Measurements from ENCODE around the gene TMCO4.

TMCO4 gene

DNA sequence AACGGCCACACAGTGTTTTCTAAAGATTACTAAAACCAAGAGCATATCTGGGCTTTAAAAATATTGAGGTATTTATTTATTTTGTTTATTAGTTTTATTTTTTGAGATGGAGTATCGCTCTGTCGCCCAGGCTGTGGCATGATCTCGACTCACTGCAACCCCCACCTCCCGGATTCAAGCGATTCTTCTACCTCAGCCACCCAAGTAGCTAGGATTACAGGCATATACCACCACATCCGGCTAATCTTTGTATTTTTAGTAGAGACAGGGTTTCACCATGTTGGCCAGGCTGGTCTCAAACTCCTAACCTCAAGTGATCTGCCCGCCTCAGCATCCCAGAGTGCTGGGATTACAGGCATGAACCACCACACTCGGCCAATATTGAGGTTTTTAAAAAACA lies 23.9 kb downstream of the TMCO4 start:
- no peak for DNase-seq (ENCODE audit: low spot score)

DNA sequence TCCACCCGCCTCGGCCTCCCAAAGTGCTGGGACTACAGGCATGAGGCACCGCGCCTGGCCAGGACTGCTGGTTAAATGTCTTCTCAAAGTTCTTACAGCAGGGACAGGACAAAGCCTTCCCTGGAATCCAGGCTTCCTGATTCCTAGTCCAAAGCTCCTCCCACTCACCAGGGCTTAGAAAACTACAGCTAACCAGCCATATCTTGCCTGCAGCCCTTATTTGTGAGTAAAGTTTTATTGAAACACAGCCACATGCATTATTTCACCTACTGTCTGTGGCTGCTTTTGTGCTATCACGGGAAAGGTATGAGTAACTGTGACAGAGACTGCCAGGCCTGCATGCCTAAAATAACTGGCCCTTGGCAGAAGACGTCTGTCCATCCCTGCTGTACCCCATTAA lies 24.4 kb downstream of the TMCO4 start:
- DNase-seq (ENCODE audit: low spot score): no peak

DNA sequence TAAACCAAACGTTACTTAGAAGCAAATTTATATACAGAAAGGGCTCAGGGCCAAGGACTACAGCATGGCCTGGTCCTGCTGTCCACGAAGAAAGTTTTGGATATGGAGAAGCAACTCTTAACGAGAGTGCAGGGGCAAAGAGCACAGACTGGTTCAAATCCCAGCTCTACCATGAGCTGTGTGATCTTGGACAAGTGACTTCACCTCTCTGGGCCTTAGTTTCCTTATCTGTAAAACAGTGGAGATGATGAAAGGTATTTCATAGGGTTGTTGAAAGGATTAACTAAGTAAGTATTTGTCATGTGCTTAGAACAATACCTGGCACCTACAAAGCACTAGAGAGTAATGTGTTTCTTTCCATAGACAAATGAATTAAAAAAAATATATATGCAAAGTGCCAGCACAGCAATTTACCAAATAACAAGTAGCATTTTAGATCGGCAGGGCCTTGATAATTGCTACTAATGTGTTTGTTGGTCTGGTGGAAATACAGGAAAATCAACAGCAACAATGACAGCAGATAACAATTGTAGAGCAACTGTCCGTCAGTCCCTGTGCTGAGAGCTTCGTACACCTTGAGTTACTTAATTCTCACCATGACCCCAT lies 25.4 kb downstream of the TMCO4 start:
- DNase-seq (ENCODE audit: low spot score): no peak

DNA sequence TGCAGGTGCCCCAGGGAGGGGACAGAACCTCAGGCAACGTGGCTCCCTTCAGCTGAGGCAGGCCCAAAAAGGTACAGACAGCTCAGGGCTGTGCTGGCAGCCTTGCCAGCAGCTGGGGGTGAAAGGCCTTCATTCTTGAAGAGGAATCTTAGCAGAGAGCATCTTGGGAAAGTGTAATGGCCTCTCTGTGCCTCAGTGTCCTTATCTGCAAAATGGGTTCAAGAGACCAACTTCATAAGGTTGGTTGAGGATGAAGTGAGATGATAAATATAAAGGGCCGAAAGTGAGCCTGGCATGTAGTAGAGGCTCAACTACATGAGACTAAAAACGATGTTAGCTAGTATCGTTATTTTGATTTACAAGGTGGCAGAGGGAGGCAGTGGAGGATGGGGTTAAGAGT lies 26.2 kb downstream of the TMCO4 start:
- no peak for DNase-seq (ENCODE audit: low spot score)

DNA sequence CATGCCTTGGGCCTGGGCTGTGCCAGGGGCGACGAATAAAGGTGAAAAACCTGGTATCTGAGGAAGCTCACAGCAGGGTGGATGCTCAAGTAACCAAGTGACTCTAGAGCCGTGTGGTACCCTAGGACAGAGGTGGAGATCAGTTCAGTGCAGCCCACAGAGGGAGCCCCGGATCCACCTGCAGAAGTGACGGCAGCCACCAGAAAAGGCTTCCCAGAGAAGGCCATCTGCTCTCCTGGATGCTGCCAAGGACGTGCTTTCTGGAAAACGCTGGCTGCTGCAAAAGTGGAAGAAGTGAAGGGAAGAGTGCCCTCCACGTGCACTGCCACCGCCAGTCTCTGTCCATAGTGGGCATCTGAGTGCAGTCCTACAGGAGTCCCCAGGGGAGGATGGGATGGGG lies 27.7 kb downstream of the TMCO4 start:
- peak; percentile 8 for DNase-seq (ENCODE audit: low spot score)

DNA sequence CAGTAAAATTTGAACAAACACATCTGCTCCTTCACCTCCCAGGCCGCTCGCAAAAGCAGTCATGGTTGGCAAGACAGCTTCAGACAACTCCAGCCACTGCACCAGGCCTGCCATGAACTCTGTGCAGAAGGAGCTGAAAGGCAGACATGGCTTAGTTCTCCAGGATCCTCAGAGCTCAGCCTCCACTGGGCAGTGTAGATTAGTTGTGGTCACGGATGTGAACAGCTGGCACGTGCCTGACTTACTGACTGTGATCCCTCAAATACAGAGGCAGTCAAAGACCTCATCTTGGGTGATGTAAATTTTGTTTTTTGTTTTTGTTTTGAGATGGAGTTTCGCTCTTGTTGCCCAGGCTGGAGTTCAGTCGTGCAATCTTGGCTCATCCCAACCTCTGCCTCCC lies 28.4 kb downstream of the TMCO4 start:
- DNase-seq (ENCODE audit: low spot score): no peak

DNA sequence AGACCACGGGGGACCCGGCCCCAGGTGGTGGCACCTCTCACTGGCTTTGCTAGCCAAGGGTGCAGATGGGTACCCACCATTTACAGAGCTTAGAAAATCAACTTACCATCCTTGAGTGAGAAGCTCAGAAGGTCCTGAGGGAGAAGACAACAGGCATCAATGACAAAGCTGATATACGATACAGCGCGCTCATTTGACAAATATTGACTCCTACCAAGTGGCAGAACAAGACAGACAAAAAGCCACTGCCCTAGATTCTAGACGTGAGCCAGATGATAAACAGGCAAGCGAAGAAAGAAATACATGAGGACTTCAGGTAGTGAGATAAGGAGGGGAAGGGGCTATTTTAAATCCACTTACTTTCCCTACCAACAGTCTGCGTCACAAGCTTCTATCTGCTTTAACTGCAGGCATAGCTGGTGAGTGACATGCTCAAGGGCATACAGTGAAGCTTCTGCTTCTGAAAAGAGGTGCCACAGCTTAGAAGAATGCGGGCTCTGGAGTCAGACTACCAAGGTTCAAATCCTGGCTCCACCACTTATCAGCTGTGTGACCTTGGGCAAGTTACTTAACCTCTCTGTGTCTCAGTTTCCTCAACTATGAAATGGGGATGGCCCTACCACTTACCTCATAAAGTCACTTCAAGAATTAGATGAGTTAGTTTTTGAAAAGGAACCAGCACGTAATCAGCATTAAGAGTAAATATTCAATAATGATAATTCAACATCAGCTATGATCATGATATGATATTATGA lies 29.1 kb downstream of the TMCO4 start:
- no peak for DNase-seq (ENCODE audit: low spot score)

DNA sequence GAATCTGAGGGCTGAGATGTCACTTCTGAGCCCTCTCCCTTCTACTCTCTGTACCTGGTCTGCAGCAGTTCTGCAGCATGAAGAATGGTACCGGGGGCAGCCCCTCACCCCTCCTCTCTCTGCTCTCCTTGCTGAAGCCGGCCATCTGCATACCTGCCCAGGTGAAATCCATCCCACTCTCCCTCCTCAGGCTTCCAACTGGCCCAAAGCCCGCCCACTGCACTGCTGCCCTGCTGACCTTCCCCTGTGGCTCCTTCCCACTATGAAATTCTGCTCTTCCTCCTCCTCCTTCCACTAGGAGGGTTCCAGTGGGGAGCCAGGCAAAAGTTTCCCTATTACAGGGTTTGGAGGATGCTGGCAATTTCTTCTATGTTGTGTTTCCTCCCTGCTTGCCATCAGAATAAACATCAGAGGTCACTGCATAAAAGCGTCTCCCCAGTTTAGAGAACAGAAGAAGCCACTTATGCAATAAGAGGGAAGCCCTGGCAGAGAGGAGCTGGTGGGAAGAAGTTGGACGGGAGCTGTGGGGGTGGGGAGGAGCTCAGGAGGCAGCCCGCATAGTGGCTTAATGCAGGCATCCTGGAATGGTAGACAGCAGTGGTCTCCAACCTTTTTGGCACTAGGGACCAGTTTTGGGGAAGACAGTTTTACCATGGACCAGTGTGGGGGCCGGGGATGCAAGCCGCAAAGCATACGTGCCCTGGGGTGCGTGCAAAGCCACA lies 30.3 kb downstream of the TMCO4 start:
- DNase-seq (ENCODE audit: low spot score): no peak

DNA sequence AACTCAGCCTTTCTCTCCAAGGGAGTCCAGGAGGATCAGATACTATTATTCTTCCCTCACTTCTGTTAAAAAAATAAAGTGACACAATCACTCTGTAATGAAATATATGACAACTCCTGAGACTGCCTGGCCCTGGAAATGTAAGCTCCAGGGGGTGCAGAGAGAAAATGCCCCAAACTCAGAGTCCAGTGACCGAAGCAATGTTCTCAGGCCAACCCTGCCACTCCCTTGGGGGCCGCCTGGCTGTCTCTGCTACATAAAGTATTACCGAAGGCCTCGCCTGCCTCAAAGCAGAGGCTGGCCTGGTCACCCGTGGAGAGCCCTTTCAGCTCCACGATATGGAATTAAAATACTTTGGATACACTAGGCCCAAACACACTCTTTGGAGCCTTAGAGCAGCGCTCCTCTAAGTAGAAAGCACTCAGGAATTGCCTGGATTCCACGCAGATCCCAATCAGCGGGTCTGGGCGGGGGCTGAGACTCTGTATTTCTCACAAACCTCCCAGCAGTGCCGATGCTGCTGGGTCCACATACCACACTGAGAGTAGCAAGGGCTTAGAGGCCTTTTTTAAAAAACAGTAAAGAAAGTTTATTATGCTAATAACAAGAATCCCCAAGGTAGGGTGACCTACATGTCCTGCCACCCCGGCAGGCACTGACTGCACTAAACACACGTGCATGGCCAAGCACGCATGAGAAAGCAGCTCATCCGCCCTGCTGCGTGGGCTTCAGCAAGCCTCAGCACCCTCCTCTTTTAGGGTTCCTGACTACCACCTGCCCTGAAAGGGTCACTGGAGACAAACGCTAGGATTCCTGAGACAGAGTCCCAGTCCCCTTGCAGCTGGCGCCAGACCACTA lies 31.1 kb downstream of the TMCO4 start:
- no peak for DNase-seq (ENCODE audit: low spot score)

DNA sequence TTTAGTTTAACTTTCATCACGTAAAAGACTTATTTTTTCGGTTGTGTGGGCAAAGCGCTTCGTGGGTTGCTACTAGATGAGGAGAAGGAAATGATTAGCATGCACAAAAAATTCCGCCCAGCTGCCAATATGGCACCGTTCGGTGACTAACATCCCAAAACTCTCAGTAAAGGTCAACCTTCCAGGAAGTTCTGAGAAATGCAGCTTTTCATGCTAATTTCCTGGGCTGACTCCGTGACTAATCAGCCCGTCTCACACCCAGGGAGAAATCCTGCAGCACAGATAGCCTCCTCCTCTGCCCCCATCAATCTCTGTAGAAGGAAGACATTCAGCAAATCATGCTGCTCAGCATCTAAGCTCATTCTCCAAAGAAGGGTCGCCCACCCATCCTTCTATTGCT lies 34.1 kb downstream of the TMCO4 start:
- DNase-seq (ENCODE audit: low spot score): peak; percentile 33

DNA sequence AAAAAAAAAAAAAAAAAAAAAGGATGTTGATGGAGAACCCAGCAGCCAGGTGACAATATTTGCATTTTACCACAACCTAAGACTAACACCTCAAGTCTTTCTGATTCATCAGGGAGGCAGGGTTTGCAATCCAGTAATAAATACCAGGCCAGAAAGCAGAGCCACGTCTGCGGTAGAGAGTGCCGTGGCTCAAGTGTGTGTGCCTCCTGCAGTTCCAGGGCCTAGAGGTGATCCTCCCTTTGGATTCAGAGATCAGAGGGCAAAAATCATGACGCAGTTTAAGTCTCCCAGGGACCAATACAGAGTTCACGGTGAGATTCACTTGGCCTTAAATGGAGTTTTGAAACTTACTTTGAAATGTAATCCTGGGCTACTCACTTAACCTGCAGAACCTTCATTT lies 34.9 kb downstream of the TMCO4 start:
- DNase-seq (ENCODE audit: low spot score): peak; percentile 38

DNA sequence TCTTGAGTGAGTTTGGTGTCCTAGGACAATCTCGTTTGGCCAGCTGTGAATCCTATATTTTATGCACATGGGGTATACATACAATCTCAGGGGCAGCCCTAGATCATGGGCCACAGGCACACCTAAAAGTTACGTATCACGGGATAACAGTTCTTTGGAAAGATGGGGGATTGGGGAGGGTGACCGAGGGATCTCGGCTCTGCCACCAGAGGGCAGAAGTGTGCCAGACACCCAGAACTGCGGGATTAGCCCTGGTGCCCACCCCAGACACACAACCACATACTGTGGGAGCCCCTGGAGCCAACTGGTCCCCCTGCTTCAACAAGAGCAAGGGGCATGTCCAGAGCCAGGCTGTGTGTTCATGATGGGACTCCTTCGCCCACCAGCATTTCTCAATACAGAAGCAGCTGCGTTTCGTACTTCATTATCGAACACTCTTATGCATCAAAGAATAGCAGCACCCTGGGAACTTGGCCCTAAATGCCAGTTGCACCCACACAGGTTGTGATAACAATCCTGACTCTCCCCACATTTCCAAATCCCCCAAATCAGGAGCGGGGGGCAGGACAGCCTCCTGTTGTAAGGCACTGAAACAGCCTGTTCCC lies 37.4 kb downstream of the TMCO4 start:
- DNase-seq (ENCODE audit: low spot score): peak; percentile 28

DNA sequence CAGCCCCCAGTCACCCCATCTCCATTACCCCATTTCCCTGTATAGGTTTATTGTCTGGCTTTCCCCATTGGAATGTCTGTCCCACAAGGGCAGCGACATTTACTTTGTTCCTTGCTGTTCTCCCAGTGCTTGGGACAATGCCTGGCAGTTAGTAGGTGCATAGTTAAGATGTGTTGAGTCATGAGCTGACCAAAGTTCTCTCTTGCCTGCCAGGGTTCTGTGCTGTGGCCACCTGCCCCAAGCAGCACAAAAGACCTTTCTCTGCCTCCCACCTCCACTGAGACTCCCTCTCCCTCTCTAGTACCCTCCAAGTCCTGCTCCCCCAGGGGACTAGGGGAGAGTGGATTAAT lies 40.0 kb downstream of the TMCO4 start:
- no peak for DNase-seq (ENCODE audit: low spot score)

DNA sequence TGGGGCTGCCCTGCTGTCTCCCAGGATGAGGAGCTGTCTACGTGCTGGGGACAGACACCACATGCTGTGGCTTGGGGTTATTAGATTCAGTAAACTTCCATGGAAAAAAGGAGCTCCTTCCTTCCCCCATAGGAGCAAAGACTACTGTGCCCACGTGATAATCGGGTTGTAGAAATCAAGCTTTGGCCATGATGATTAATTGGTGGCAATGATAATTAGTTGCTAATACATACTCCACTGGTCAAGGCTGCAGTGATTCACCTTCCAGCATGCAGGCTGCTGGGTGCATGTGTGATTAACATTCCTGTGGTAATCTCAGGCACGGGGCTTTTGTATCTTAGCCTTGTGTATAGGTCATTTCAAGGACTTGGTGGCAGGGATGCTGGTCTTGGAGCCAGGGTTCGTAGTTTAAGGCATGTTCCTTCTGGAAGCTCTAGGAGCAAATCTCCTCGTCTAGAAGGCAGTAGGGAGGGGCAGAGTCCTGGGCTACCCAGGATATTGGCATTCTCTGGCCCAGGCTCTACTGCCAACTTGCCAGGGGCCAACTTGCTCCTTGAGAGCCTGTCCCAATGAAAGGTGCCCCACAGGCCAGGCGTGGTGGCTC lies 41.4 kb downstream of the TMCO4 start:
- DNase-seq (ENCODE audit: low spot score): peak; percentile 31

DNA sequence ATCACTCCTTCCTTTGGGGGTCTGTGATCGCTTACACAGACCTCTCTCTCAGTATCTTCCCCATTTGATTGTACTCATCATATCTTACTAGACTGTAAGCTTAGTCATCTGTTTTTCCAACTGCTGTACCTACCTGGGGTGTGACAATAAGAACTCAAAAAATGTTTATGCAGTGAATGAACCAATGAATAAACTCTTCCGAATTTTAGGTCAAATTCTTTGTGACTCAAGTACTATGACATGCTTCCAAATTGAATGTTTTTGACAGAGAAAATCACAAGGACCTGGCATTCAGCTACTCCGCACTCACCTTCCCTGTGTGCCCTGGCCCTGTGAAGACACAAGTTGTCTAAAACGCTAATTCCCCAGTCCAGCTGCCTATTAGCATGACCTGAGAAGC lies 42.1 kb downstream of the TMCO4 start:
- no peak for DNase-seq (ENCODE audit: low spot score)

DNA sequence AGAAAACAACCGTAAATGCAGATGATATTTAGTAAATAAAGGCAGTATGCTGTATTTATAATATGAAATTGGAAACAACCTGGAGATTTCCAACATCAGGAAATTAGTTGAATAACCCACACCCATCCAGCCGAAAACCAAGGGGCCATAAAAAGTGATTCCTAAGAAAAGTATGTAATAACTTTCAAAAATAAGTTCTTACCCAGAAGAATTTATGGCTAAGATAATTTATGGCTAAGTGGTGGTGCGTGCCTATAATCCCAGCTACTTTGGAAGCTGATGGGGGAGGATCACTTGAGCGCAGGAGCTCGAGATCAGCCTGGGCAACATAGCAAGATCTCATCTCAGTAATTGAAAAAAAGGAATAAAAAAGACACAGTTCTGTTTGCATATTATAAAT lies 43.2 kb downstream of the TMCO4 start:
- DNase-seq (ENCODE audit: low spot score): no peak

DNA sequence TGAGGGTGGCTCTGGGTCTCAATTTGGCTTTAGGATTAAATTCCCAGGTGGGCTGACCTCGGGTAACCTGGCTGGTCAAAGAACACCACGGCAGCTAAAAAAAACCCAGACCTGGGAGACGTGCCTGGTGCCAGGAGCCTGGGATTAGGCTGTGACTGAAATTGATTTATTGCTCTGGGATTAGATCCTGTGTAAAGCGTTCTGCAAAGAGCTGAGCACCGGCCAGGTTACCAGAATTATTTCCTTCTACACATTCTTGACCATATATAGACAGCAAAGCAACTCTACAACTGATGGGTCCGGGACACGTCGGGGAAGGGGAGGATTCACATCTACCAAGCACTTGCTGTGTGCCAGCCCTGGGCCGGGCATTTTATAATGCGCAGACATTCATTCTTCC lies 45.2 kb downstream of the TMCO4 start:
- DNase-seq (ENCODE audit: low spot score): no peak

DNA sequence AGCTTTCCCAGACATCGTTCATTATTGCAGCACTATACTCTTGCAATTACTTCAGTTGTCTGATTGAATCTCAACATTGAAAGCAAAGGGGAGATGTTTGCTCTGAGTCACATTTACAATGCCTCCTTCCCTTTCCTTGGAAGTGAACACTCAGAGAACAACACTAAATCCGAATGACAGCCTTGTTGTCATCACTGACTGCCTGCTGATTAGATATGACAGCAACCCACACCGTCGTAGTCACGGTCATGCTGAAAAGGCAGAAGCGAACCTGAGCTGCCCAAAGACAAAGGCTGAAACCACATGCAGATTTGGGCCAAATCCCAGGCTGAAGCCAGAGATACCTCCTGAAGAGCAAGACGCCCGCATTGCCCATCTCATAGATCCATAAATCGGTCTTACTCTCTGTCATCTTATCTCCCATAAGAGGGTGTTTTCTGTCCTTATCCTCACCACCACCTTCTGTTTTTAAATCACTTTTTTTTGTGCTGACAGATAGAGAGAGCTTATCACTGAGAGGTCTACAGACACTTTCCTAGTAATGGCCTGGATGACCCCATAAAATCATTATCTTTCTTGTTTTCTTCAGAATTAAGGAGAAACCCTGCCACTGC lies 47.5 kb downstream of the TMCO4 start:
- no peak for DNase-seq (ENCODE audit: low spot score)

DNA sequence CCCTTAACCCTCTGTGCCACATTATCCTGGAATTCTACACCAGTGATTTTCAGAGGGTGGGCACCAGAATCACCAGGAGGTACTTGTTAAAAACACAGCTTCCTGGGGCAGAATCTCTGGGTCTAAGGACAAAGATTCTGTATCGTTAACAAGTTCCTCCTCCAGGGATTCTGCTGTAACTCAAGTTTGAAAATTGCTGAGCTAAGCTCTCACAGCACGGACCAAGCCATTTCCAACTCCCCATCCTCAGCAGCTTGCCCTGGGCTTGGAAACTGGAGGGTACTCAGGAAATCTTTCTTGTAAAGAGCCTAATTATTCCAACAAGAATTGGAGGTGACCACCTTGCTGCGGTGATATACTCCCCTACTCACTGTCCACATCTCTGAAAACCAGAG lies 48.8 kb downstream of the TMCO4 start:
- DNase-seq (ENCODE audit: low spot score): no peak

DNA sequence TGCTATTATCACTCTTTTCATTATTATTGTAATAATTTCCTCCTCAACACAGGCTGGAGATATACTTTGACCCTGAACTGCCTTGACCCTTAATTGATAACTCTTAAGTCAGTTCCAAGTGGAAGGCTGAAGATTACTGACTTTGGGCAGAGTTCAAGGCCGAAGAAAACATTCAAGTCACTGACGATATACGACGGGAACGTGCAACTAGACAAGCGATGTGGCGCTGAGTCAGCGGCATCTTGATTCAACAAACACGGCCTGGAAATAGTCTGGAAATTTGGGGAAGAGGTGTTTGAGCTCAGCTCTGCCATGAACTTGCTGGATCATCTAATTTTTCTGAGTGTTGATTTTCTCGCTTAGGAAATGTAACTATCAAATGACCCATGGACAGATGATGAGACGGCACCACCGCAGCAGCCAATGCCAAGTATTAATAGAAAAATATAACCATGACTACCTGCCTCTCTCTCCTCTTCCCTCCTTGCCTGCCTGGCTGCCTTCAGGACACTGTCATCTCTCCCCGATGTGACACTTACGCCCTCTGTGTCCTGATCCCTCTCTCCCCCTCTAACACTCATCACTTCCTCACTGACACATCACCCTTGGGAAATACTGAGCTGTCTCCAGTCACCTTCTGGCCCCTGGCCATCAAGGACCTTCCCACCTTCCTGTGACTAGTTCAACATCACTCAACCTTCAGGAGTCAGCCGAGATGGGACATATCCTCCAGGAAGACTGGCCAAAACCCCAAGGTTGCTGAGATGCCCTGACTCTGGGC lies 49.4 kb downstream of the TMCO4 start:
- no peak for DNase-seq (ENCODE audit: low spot score)

DNA sequence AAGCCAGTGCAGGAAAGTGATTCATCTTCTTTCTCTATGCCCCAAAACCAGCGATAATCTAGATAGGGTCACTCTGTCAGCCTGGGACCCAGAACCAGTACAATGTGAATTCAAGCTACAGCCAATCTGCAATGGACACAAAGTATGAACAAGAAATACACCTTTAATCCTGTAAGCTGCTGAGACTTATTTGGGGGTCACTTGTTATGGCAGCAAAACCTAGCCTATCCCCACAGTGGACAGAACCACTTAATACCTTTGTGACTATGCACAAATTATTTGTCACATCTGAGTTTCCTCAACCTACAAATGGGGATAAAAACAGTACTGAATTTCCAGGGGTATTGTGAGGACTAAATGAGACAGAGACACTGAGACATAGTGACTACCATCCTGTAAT lies 50.0 kb downstream of the TMCO4 start:
- DNase-seq (ENCODE audit: low spot score): no peak

Data from SW480 (cell line).